Tibial artery (tissue), 4 donors: Measurements from ENCODE around the gene TTC23.

Experiments used
- DNase-seq, 2 donors: peaks; one replicate each; pipeline ENCODE4 v3.0.0-alpha.2; 2019
- H3K27ac ChIP-seq, 2 donors: fragments of 200-600 bp; sonication (generic) in 1 of 2; 1 replicate in 1 of 2; 2 replicates in 1 of 2; pipeline ENCODE4 v1.5.1; 2018 to 2019; ENCODE audit warnings: mild to moderate bottlenecking in 1 of 2
- H3K27me3 ChIP-seq, 2 donors: fragments of 200-600 bp; sonication (generic) in 1 of 2; one replicate each; pipeline versions ENCODE4 v1.5.1 to v1.6.0; 2016 to 2019
- H3K36me3 ChIP-seq, 3 donors: fragments of 200-600 bp; sonication (generic) in 2 of 3; one replicate each; pipeline ENCODE4 v1.5.1; 2016 to 2019; ENCODE audit warnings: mild to moderate bottlenecking in 2 of 3
- H3K4me1 ChIP-seq, 4 donors: fragments of 200-600 bp; sonication (generic) in 2 of 4; 1 replicate in 3 of 4; 2 replicates in 1 of 4; pipeline ENCODE4 v1.5.1; 2016 to 2019
- H3K4me3 ChIP-seq, 2 donors: fragments of 200-600 bp; sonication (generic) in 1 of 2; 1 replicate in 1 of 2; 2 replicates in 1 of 2; pipeline ENCODE4 v1.5.1; 2018 to 2019; ENCODE audit warnings: mild to moderate bottlenecking in 2 of 2
- H3K9me3 ChIP-seq, 3 donors: fragments of 200-600 bp; sonication (generic) in 1 of 3; one replicate each; pipeline ENCODE4 v1.5.1; 2016 to 2019
- CTCF ChIP-seq, 2 experiments: fragments of 200-600 bp in 1 of 2; fragments of 450-650 bp in 1 of 2; IDR thresholded peaks; one replicate each; pipeline ENCODE4 v1.5.1; 2017 to 2019; ENCODE audit warnings: antibody characterized with exemption in 2 of 2, mild to moderate bottlenecking in 1 of 2, moderate library complexity in 1 of 2
- intact Hi-C: fragments of 100-400 bp; cut with DNase I; formaldehyde crosslinking; loops from one replicate; pipeline ENCODE4 v1.15.0; 2023; ENCODE audit warnings: low total_unique reads

The TTC23 gene

DNA sequence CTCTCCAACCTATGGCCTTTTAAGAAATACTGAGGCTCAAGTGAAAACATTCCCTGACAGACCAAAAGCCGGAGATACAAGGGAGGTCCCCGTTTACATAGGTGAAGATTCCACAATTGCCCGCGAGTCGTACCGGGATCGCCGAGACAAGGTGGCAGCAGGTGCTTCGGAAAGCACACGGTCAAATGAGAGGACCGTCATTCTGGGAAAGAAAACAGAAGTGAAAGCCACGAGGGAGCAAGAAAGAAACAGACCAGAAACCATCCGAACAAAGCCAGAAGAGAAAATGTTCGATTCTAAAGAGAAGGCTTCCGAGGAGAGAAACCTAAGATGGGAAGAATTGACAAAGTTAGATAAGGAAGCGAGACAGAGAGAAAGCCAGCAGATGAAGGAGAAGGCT lies 119.7 kb downstream of the TTC23 start:
- no peak for TF ChIP-seq CTCF (IDR thresholded peaks at IDR 0.05)
- H3K9me3 ChIP-seq: no peaks in the 10 kb centered on the region
- H3K4me3 ChIP-seq: no peak overlapping the region
- no peak for DNase-seq
- intact Hi-C loops: no loop called here
- peaks cover 0 to 40% (median 23%) of the 10 kb centered on the region in 4 donors for H3K4me1 ChIP-seq
- H3K36me3 ChIP-seq: peaks cover 43 to 61% (median 57%) of the 10 kb centered on the region in 3 donors
- no peak overlapping the region for H3K27ac ChIP-seq
- H3K27me3 ChIP-seq: no peaks in the 10 kb centered on the region

GRCh38 chr15:99128411-99128810 lies 121.0 kb downstream of the TTC23 start:
- peaks cover 0 to 43% (median 33%) of the 10 kb centered on the region in 4 donors for H3K4me1 ChIP-seq
- intact Hi-C loops: no loop called here
- DNase-seq: no peak

GRCh38 chr15:99127773-99128172 lies 121.6 kb downstream of the TTC23 start:
- Histone ChIP-seq H3K27me3 (no peaks in the 10 kb centered on the region), H3K27ac (peak overlapping the region in 1 of 2 donors; percentile 92), H3K36me3 (peaks cover 43 to 48% (median 46%) of the 10 kb centered on the region in 3 donors), H3K9me3 (no peaks in the 10 kb centered on the region), H3K4me1 (peaks cover 0 to 44% (median 39%) of the 10 kb centered on the region in 4 donors), H3K4me3 (no peak overlapping the region)
- intact Hi-C loops: no loop called here
- no peak for DNase-seq
- no peak for TF ChIP-seq CTCF (IDR thresholded peaks at IDR 0.05)

More at GRCh38 chr15:99128411-99128810, 121.0 kb downstream of the TTC23 start:
- no peak overlapping the region for H3K4me3 ChIP-seq
- H3K27me3 ChIP-seq: no peaks in the 10 kb centered on the region
- H3K27ac ChIP-seq: no peak overlapping the region
- no peak for TF ChIP-seq CTCF (IDR thresholded peaks at IDR 0.05)
- no peaks in the 10 kb centered on the region for H3K9me3 ChIP-seq
- peaks cover 43 to 50% (median 47%) of the 10 kb centered on the region in 3 donors for H3K36me3 ChIP-seq

- H3K27ac ChIP-seq: peak overlapping the region; percentile 77 to 92
- intact Hi-C loops: no loop called here
Measured at GRCh38 chr15:99126930-99127329, 122.5 kb downstream of the TTC23 start.

GRCh38 chr15:99126131-99126588 lies 123.2 kb downstream of the TTC23 start:
- H3K4me1 ChIP-seq: peaks cover 0 to 60% (median 50%) of the 10 kb centered on the region in 4 donors
- intact Hi-C loops: no loop called here
- TF ChIP-seq CTCF (IDR thresholded peaks at IDR 0.05): no peak
- H3K27ac ChIP-seq: peak overlapping the region; percentile 77 to 92
- no peak overlapping the region for H3K4me3 ChIP-seq
- peak in 1 of 2 donors; percentile 60 for DNase-seq
- H3K36me3 ChIP-seq: peaks cover 27 to 32% (median 30%) of the 10 kb centered on the region in 3 donors
- H3K9me3 ChIP-seq: no peaks in the 10 kb centered on the region
- H3K27me3 ChIP-seq: no peaks in the 10 kb centered on the region

More at GRCh38 chr15:99126930-99127329, 122.5 kb downstream of the TTC23 start:
- no peak overlapping the region for H3K4me3 ChIP-seq
- H3K36me3 ChIP-seq: peaks cover 34 to 39% (median 38%) of the 10 kb centered on the region in 3 donors
- no peaks in the 10 kb centered on the region for H3K9me3 ChIP-seq
- H3K4me1 ChIP-seq: peaks cover 0 to 52% (median 46%) of the 10 kb centered on the region in 4 donors
- no peak for DNase-seq
- no peak for TF ChIP-seq CTCF (IDR thresholded peaks at IDR 0.05)
- H3K27me3 ChIP-seq: no peaks in the 10 kb centered on the region
